Large intestine (tissue), 3 donors: Measurements from ENCODE around the gene GIT1. TPM values are rescaled to one million over a fixed set of nuclear protein-coding genes. Genes with fewer than 3 reads are reported as not detected.

ENCODE experiments used
- DNase-seq, 2 donors: peaks; one replicate each; pipeline versions ENCODE4 v3.0.0 to v3.0.0-alpha.2; 2013
- H3K27ac ChIP-seq: one replicate; pipeline ENCODE4 v1.5.1; 2013; ENCODE audit warnings: low read length
- H3K27me3 ChIP-seq: 2 replicates; pipeline ENCODE4 v1.6.1; 2013; ENCODE audit warnings: low read length; ENCODE audit not compliant: control insufficient read depth, insufficient read depth
- H3K36me3 ChIP-seq: 2 replicates; pipeline ENCODE4 v1.6.1; 2013; ENCODE audit warnings: low read length; ENCODE audit not compliant: control insufficient read depth, insufficient read depth
- H3K4me1 ChIP-seq: one replicate; pipeline ENCODE4 v1.6.1; 2013; ENCODE audit warnings: low read length; ENCODE audit not compliant: control insufficient read depth, insufficient read depth
- H3K4me3 ChIP-seq: one replicate; pipeline ENCODE4 v1.5.1; 2013; ENCODE audit warnings: low read length
- H3K9me3 ChIP-seq: one replicate; pipeline ENCODE4 v1.6.1; 2013; ENCODE audit warnings: mild to moderate bottlenecking, low read depth, low read length, moderate library complexity; ENCODE audit not compliant: control insufficient read depth
- WGBS: methylation state at CpG from one replicate; pipeline ENCODE4 v1.1.5; 2013; ENCODE audit warnings: low lambda C conversion rate; ENCODE audit not compliant: insufficient coverage; 5-methylcytosine and 5-hydroxymethylcytosine counted together
- polyA plus RNA-seq: library from polyadenylated mRNA; unstranded; fragments of 120-200 nt; gene quantifications from one replicate; pipeline ENCODE4 v1.2.1, GENCODE V29; 2013

The GIT1 gene
- polyA plus RNA-seq, 1 donor, result 37.6 TPM

- H3K9me3 ChIP-seq, result no peaks in the 10 kb centered on the region
- no peaks in the 10 kb centered on the region for H3K27me3 ChIP-seq
- H3K27ac ChIP-seq, result no peak overlapping the region
- DNase-seq, result no peak
- peaks cover 13% of the 10 kb centered on the region for H3K4me1 ChIP-seq
- H3K4me3 ChIP-seq, result no peak overlapping the region
- WGBS, result no CpG with 5 or more reads among the region's 1 CpG
- peaks cover 10% of the 10 kb centered on the region for H3K36me3 ChIP-seq
These were observed 32.2 kb downstream of the GIT1 start for GRCh38 chr17:29557085-29557738.

- Histone ChIP-seq H3K4me3 (no peak overlapping the region), H3K36me3 (peaks cover 2% of the 10 kb centered on the region), H3K27me3 (no peaks in the 10 kb centered on the region), H3K27ac (no peak overlapping the region), H3K4me1 (peaks cover 13% of the 10 kb centered on the region), H3K9me3 (no peaks in the 10 kb centered on the region)
- peak; percentile 51 to 74 for DNase-seq
- 60% methylated on average over 1 of the region's 3 CpGs for WGBS
These were observed 33.6 kb downstream of the GIT1 start for GRCh38 chr17:29555840-29556239.

GRCh38 chr17:29549177-29549923 is 40.1 kb downstream of the GIT1 start:
- Histone ChIP-seq H3K4me3 (no peak overlapping the region), H3K9me3 (no peaks in the 10 kb centered on the region), H3K4me1 (no peaks in the 10 kb centered on the region), H3K27me3 (no peaks in the 10 kb centered on the region), H3K27ac (no peak overlapping the region), H3K36me3 (no peaks in the 10 kb centered on the region)
- 67% methylated on average over 1 of the region's 5 CpGs for WGBS
- DNase-seq, result no peak

GRCh38 chr17:29546830-29547229 is 42.6 kb downstream of the GIT1 start:
- DNase-seq, result no peak
- no peaks in the 10 kb centered on the region for H3K9me3 ChIP-seq
- no peak overlapping the region for H3K4me3 ChIP-seq
- 100% methylated on average over 1 of the region's 1 CpG for WGBS
- no peaks in the 10 kb centered on the region for H3K4me1 ChIP-seq
- H3K36me3 ChIP-seq, result peaks cover 19% of the 10 kb centered on the region
- H3K27me3 ChIP-seq, result no peaks in the 10 kb centered on the region
- H3K27ac ChIP-seq, result no peak overlapping the region

GRCh38 chr17:29546085-29546484 is 43.4 kb downstream of the GIT1 start:
- 80% methylated on average over 1 of the region's 1 CpG for WGBS
- DNase-seq, result peak in 1 of 2 donors; percentile 13

GRCh38 chr17:29544066-29544465 is 45.4 kb downstream of the GIT1 start:
- WGBS, result 100% methylated on average over 1 of the region's 4 CpGs
- DNase-seq, result no peak
- H3K27me3 ChIP-seq, result no peaks in the 10 kb centered on the region
- H3K9me3 ChIP-seq, result no peaks in the 10 kb centered on the region
- peaks cover 31% of the 10 kb centered on the region for H3K36me3 ChIP-seq
- no peak overlapping the region for H3K27ac ChIP-seq
- H3K4me3 ChIP-seq, result no peak overlapping the region
- no peaks in the 10 kb centered on the region for H3K4me1 ChIP-seq

More at GRCh38 chr17:29546085-29546484, 43.4 kb downstream of the GIT1 start:
- H3K27ac ChIP-seq, result no peak overlapping the region
- peaks cover 22% of the 10 kb centered on the region for H3K36me3 ChIP-seq
- H3K9me3 ChIP-seq, result no peaks in the 10 kb centered on the region
- H3K4me3 ChIP-seq, result no peak overlapping the region
- H3K27me3 ChIP-seq, result no peaks in the 10 kb centered on the region
- H3K4me1 ChIP-seq, result no peaks in the 10 kb centered on the region

GRCh38 chr17:29533976-29534375 is 55.5 kb downstream of the GIT1 start:
- Histone ChIP-seq H3K9me3 (no peaks in the 10 kb centered on the region), H3K36me3 (peaks cover 50% of the 10 kb centered on the region)
- 100% methylated on average over 2 of the region's 8 CpGs for WGBS

GRCh38 chr17:29526322-29526721 is 63.1 kb downstream of the GIT1 start:
- H3K27ac ChIP-seq, result no peak overlapping the region
- H3K27me3 ChIP-seq, result no peaks in the 10 kb centered on the region
- no CpG with 5 or more reads among the region's 3 CpGs for WGBS
- DNase-seq, result no peak
- no peaks in the 10 kb centered on the region for H3K4me1 ChIP-seq
- H3K4me3 ChIP-seq, result no peak overlapping the region
- H3K9me3 ChIP-seq, result no peaks in the 10 kb centered on the region
- peaks cover 40% of the 10 kb centered on the region for H3K36me3 ChIP-seq

More at GRCh38 chr17:29533976-29534375, 55.5 kb downstream of the GIT1 start:
- DNase-seq, result no peak
- Histone ChIP-seq H3K4me1 (no peaks in the 10 kb centered on the region), H3K27ac (no peak overlapping the region), H3K27me3 (no peaks in the 10 kb centered on the region), H3K4me3 (no peak overlapping the region)

- H3K4me3 ChIP-seq, result no peak overlapping the region
- no peaks in the 10 kb centered on the region for H3K27me3 ChIP-seq
- 92% methylated on average over 1 of the region's 3 CpGs for WGBS
- H3K4me1 ChIP-seq, result no peaks in the 10 kb centered on the region
- no peak for DNase-seq
- H3K27ac ChIP-seq, result no peak overlapping the region
- H3K36me3 ChIP-seq, result peaks cover 38% of the 10 kb centered on the region
- H3K9me3 ChIP-seq, result no peaks in the 10 kb centered on the region
These were observed 64.8 kb downstream of the GIT1 start for GRCh38 chr17:29524692-29525091.
